NK-92 treated with Interleukin-12 subunit alpha and Interleukin-12 subunit beta, amount 100 ng/mL, for 24 hours (cell line): Measurements from ENCODE around the gene RASGEF1C.
"Not testable (repeated sequence)": the region's sequence is repeated elsewhere in the genome, so short reads cannot be mapped to it uniquely, and the experiment has no call there.

Experiments used
- DNase-seq: peaks from one replicate; lab custom pipeline; 2025; lab: John Stamatoyannopoulos, UW

The RASGEF1C gene

GRCh38 chr5:180099733-180100611, 109.0 kb downstream of the RASGEF1C start:
- no peak for DNase-seq

- DNase-seq, result no peak
Observed at GRCh38 chr5:180098991-180099732, 109.8 kb downstream of the RASGEF1C start.

GRCh38 chr5:180098526-180098925, 110.5 kb downstream of the RASGEF1C start:
- DNase-seq, result no peak

GRCh38 chr5:180097926-180098325, 111.1 kb downstream of the RASGEF1C start:
- DNase-seq, result no peak

GRCh38 chr5:180097163-180097894, 111.7 kb downstream of the RASGEF1C start:
- no peak for DNase-seq

- no peak for DNase-seq
Observed at GRCh38 chr5:180096616-180097015, 112.4 kb downstream of the RASGEF1C start.

GRCh38 chr5:180095545-180095944, 113.5 kb downstream of the RASGEF1C start:
- DNase-seq, result no peak

- no peak for DNase-seq
Observed at GRCh38 chr5:180093651-180094382, 115.2 kb downstream of the RASGEF1C start.

GRCh38 chr5:180093241-180093640, 115.8 kb downstream of the RASGEF1C start:
- DNase-seq, result no peak

GRCh38 chr5:180090769-180091546, 118.1 kb downstream of the RASGEF1C start:
- DNase-seq, result no peak

- no peak for DNase-seq
Observed at GRCh38 chr5:180090098-180090768, 118.8 kb downstream of the RASGEF1C start.

GRCh38 chr5:180089628-180090027, 119.4 kb downstream of the RASGEF1C start:
- DNase-seq, result not testable (repeated sequence)

GRCh38 chr5:180088561-180088960, 120.5 kb downstream of the RASGEF1C start:
- no peak for DNase-seq

GRCh38 chr5:180086816-180087399, 122.1 kb downstream of the RASGEF1C start:
- no peak for DNase-seq

GRCh38 chr5:180085837-180086236, 123.2 kb downstream of the RASGEF1C start:
- DNase-seq, result no peak

- DNase-seq, result no peak
Observed at GRCh38 chr5:180084638-180085561, 124.1 kb downstream of the RASGEF1C start.

GRCh38 chr5:180083529-180084060, 125.4 kb downstream of the RASGEF1C start:
- DNase-seq, result no peak

- no peak for DNase-seq
Observed at GRCh38 chr5:180082633-180083420, 126.2 kb downstream of the RASGEF1C start.
